DND-41 (cell line): Measurements from ENCODE around the gene SGPP1.

Source experiments
- ATAC-seq: fragments of 200-7000 bp; cut with Tn5 transposase; 3 replicates; pipeline ENCODE4 v1.9.1; 2021; ENCODE audit warnings: low read depth; ENCODE audit not compliant: insufficient read depth
- DNase-seq: peaks from one replicate; pipeline ENCODE4 v3.0.0-alpha.2; 2020
- H2AFZ ChIP-seq: 2 replicates; pipeline ENCODE4 v1.6.0; 2012; ENCODE audit warnings: low read depth, low read length
- H3K27ac ChIP-seq: 2 replicates; pipeline ENCODE4 v1.5.1; 2012; ENCODE audit warnings: low read length, inconsistent platforms
- H3K27me3 ChIP-seq: fragments of 200-600 bp; sonication (generic); 2 replicates; pipeline ENCODE4 v1.6.0; 2012; ENCODE audit warnings: low read length, mild to moderate bottlenecking, inconsistent platforms; ENCODE audit not compliant: insufficient read depth, poor library complexity
- H3K36me3 ChIP-seq: 2 replicates; pipeline ENCODE4 v1.5.1; 2012; ENCODE audit warnings: low read length, inconsistent platforms; ENCODE audit not compliant: insufficient read depth
- H3K4me1 ChIP-seq: 2 replicates; pipeline ENCODE4 v1.5.1; 2012; ENCODE audit warnings: mild to moderate bottlenecking, low read length; ENCODE audit not compliant: insufficient read depth
- H3K4me2 ChIP-seq: 2 replicates; pipeline ENCODE4 v1.6.0; 2012; ENCODE audit warnings: mild to moderate bottlenecking, moderate library complexity, low read length, inconsistent platforms; ENCODE audit not compliant: insufficient read depth
- H3K4me3 ChIP-seq, 2 experiments: fragments of 200-600 bp in 1 of 2; shearing (Covaris generic) in 1 of 2; 2 replicates each; pipeline ENCODE4 v1.5.1; 2012 to 2016; ENCODE audit warnings: inconsistent platforms in 2 of 2, low read length in 2 of 2, mild to moderate bottlenecking in 2 of 2, low read depth in 1 of 2, moderate library complexity in 1 of 2
- H3K79me2 ChIP-seq: 2 replicates; pipeline ENCODE4 v1.6.0; 2012; ENCODE audit warnings: low read length, inconsistent platforms; ENCODE audit not compliant: insufficient read depth
- H3K9ac ChIP-seq: 2 replicates; pipeline ENCODE4 v1.6.0; 2012; ENCODE audit warnings: low read depth, mild to moderate bottlenecking, inconsistent platforms, low read length, moderate library complexity
- H3K9me3 ChIP-seq: 2 replicates; pipeline ENCODE4 v1.5.1; 2012; ENCODE audit warnings: low read length, moderate library complexity, mild to moderate bottlenecking, inconsistent platforms; ENCODE audit not compliant: insufficient read depth, severe bottlenecking
- H4K20me1 ChIP-seq: 2 replicates; pipeline ENCODE4 v1.6.0; 2012; ENCODE audit warnings: low read length; ENCODE audit not compliant: insufficient read depth
- EZH2 ChIP-seq: IDR thresholded peaks from 3 replicates; pipeline ENCODE4 v1.6.1; 2012; ENCODE audit warnings: borderline replicate concordance, low read depth, mild to moderate bottlenecking, moderate library complexity, low read length, inconsistent platforms; ENCODE audit not compliant: severe bottlenecking
- TF ChIP-seq, protein P1 (sequence below): IDR thresholded peaks from 2 replicates; pipeline ENCODE4 v1.5.1; 2012; ENCODE audit warnings: borderline replicate concordance, low read length, moderate library complexity, mild to moderate bottlenecking; ENCODE audit not compliant: poor library complexity, severe bottlenecking; ENCODE audit errors: extremely low read depth

The SGPP1 gene, protein sequence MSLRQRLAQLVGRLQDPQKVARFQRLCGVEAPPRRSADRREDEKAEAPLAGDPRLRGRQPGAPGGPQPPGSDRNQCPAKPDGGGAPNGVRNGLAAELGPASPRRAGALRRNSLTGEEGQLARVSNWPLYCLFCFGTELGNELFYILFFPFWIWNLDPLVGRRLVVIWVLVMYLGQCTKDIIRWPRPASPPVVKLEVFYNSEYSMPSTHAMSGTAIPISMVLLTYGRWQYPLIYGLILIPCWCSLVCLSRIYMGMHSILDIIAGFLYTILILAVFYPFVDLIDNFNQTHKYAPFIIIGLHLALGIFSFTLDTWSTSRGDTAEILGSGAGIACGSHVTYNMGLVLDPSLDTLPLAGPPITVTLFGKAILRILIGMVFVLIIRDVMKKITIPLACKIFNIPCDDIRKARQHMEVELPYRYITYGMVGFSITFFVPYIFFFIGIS

DNA sequence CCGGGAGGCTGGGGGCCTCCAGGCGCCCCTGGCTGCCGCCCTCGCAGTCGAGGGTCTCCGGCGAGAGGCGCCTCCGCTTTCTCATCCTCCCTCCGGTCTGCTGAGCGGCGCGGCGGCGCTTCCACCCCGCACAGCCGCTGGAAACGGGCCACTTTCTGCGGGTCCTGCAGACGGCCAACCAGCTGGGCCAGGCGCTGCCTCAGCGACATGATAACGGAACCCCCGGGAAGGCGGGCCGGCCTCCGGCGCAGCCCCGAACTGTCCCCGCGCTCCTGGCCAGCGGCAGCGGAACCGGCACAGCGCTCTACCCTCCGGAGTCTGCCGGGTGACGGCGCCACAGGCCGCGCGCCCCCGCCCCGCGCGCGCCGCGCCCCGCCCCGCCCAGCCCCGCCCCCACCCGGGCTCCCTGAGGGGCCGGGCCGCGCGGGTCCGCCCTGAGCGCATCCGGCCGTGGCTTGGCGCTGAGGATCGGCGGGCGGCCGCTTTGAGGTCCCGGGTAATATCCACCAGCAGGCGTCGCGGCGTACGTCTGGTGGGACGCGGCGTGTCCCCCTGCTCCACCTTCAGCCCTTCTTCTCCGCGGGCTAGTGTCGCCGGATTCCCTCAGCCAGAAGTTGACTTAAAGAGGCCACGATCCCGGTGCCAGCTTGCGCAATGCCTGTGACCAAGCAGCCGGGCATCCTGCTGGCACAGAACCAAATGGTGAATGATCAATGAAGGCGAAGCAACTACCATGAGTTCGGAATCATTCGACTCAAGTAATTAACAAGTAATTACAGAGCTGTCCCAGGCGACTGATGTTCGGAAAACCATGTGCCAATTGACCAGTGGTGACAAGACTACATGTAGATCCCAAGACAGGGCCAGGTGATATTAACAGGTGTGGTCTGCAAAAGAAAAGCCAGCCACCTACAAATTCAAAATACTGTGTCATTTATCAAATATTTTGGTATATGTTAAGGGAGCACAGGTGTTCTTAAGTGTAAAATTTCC is at the start of gene SGPP1:
Gene SGPP1 (minus strand): TSS at position 330 of the 993 bp plus-strand sequence. CDS start 121 bp downstream, at position 209.
- Histone ChIP-seq H3K27ac (peak within 1 kb of the TSS; percentile 83), H2AFZ (peak within 1 kb of the TSS; percentile 97), H3K4me3 (peak within 1 kb of the TSS; percentile 84 to 97), H3K9me3 (no peaks in the 10 kb centered on the region), H4K20me1 (no peaks in the 10 kb centered on the region; the same call in 1 of the 2 replicates), H3K27me3 (peaks cover 8% of the 10 kb centered on the region), H3K79me2 (peaks cover 44% of the 10 kb centered on the region), H3K4me1 (peaks cover 40% of the 10 kb centered on the region), H3K9ac (peak within 1 kb of the TSS; percentile 97), H3K36me3 (peaks cover 7% of the 10 kb centered on the region; the same call in 1 of the 2 replicates), H3K4me2 (peak within 1 kb of the TSS; percentile 98)
- TF ChIP-seq EZH2: no peak
- TF ChIP-seq, protein P1, sequence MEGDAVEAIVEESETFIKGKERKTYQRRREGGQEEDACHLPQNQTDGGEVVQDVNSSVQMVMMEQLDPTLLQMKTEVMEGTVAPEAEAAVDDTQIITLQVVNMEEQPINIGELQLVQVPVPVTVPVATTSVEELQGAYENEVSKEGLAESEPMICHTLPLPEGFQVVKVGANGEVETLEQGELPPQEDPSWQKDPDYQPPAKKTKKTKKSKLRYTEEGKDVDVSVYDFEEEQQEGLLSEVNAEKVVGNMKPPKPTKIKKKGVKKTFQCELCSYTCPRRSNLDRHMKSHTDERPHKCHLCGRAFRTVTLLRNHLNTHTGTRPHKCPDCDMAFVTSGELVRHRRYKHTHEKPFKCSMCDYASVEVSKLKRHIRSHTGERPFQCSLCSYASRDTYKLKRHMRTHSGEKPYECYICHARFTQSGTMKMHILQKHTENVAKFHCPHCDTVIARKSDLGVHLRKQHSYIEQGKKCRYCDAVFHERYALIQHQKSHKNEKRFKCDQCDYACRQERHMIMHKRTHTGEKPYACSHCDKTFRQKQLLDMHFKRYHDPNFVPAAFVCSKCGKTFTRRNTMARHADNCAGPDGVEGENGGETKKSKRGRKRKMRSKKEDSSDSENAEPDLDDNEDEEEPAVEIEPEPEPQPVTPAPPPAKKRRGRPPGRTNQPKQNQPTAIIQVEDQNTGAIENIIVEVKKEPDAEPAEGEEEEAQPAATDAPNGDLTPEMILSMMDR: peak; percentile 60
- ATAC-seq (peak; percentile 87), DNase-seq (peak; percentile 86)

DNA sequence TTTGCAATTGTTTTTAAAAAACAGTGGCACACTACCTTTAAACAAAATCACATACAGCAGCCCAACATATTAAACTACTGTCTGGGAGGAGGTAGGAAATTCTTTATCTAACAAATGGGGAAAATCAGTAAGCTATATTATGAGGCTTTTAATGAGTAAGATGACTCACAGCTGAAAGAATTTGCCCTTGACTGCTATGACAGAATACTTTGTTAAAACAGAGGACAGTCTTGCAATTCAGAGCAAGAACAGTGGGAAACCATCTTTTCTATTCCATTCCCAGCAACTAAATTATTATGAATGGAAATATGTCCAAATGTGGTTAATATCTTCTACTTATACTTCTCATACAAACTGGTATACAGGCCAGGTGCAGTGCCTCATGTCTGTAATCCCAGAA is 49.2 kb upstream of the SGPP1 start:
- Histone ChIP-seq H3K79me2 (no peaks in the 10 kb centered on the region), H3K36me3 (no peaks in the 10 kb centered on the region), H3K4me3 (no peak overlapping the region), H3K4me1 (no peaks in the 10 kb centered on the region), H3K27ac (no peak overlapping the region), H4K20me1 (no peaks in the 10 kb centered on the region), H3K4me2 (no peak overlapping the region), H3K9ac (no peak overlapping the region), H2AFZ (no peak overlapping the region), H3K9me3 (no peaks in the 10 kb centered on the region), H3K27me3 (no peaks in the 10 kb centered on the region)
- ATAC-seq (no peak), DNase-seq (no peak)
- TF ChIP-seq, protein P1: no peak
- no peak for TF ChIP-seq EZH2

DNA sequence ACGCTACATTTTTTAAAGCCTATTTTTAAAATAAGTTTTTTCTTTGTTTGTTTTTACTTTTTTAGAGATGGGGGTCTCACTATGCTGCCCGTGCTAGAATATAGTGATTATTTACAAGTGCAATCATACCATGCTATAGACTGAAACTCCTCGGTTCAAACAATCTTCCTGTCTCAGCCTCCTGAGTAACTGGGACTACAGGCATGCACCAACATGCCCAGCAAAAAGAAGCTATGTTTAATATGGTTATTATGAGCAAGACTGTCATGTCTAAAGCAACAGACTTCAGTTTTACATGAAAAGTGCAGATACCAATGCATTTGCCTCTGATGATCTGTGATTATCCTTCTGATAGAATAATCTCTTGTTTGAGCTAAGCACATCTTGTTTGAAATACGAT is 45.6 kb upstream of the SGPP1 start:
- Histone ChIP-seq H4K20me1 (no peaks in the 10 kb centered on the region), H3K4me3 (no peak overlapping the region), H3K36me3 (no peaks in the 10 kb centered on the region), H3K27me3 (no peaks in the 10 kb centered on the region), H3K79me2 (no peaks in the 10 kb centered on the region), H2AFZ (no peak overlapping the region), H3K27ac (no peak overlapping the region), H3K9me3 (no peaks in the 10 kb centered on the region), H3K4me2 (no peak overlapping the region), H3K4me1 (no peaks in the 10 kb centered on the region), H3K9ac (no peak overlapping the region)
- no peak for ATAC-seq
- TF ChIP-seq, protein P1: no peak
- TF ChIP-seq EZH2: no peak
- DNase-seq: no peak
